Measurements from ENCODE around the gene PDZD2.

GRCh38 chr5:31986101-31986500, 347.2 kb downstream of the PDZD2 start:
- TF ChIP-seq CTCF (IDR thresholded peaks at IDR 0.05) (no peak), ZFX (IDR thresholded peaks at IDR 0.05; ENCODE audit: borderline replicate concordance) (no peak)

All from 22Rv1 (cell line).